Mesothelial cell of epicardium (in vitro differentiated cells): ENCODE measurements around the gene CACNA2D3. TPM values are rescaled to one million over a fixed set of nuclear protein-coding genes. Genes with fewer than 3 reads are reported as not detected.

Experiments
- DNase-seq, 2 experiments: peaks; one replicate each; pipeline ENCODE4 v3.0.0; 2021; ENCODE audit warnings: low spot score in 2 of 2; ENCODE audit not compliant: unreplicated experiment in 2 of 2
- H3K27ac Mint-ChIP-seq: 2 replicates; pipeline ENCODE4 v1.8.0; 2021; ENCODE audit warnings: mixed read lengths
- H3K27me3 Mint-ChIP-seq: 2 replicates; pipeline ENCODE4 v1.8.0; 2021; ENCODE audit warnings: low read depth, mixed read lengths
- H3K36me3 Mint-ChIP-seq: 2 replicates; pipeline ENCODE4 v1.8.0; 2021; ENCODE audit warnings: mixed read lengths
- H3K4me1 Mint-ChIP-seq: 2 replicates; pipeline ENCODE4 v1.8.0; 2021; ENCODE audit warnings: mixed read lengths
- H3K4me3 Mint-ChIP-seq: 2 replicates; pipeline ENCODE4 v1.8.0; 2021; ENCODE audit warnings: mild to moderate bottlenecking, moderate library complexity, mixed read lengths
- H3K9me3 Mint-ChIP-seq: 2 replicates; pipeline ENCODE4 v1.8.0; 2021; ENCODE audit warnings: mixed read lengths
- CTCF ChIP-seq: fragments of 200-600 bp; sonication (generic); IDR thresholded peaks from one replicate; pipeline ENCODE4 v1.5.0; 2021; ENCODE audit warnings: antibody characterized with exemption; ENCODE audit not compliant: unreplicated experiment
- total RNA-seq: library from RNA; stranded (reverse); gene quantifications from 3 replicates; pipeline ENCODE4 v1.2.1, GENCODE V29; 2021

Gene CACNA2D3
- total RNA-seq, 1 donor from 2014 or later, result 2.3 TPM

GRCh38 chr3:54759166-54759565, 636.8 kb downstream of the CACNA2D3 start:
- TF ChIP-seq CTCF, result no peak
- Mint-ChIP-seq H3K36me3 (no peaks in the 10 kb centered on the region), H3K27me3 (no peaks in the 10 kb centered on the region), H3K9me3 (no peaks in the 10 kb centered on the region), H3K27ac (no peak overlapping the region), H3K4me1 (peaks cover 19% of the 10 kb centered on the region), H3K4me3 (no peak overlapping the region)
- DNase-seq, result no peak

GRCh38 chr3:54760201-54760600, 637.8 kb downstream of the CACNA2D3 start:
- Mint-ChIP-seq H3K4me1 (peaks cover 19% of the 10 kb centered on the region), H3K27me3 (no peaks in the 10 kb centered on the region), H3K36me3 (no peaks in the 10 kb centered on the region), H3K4me3 (no peak overlapping the region), H3K9me3 (no peaks in the 10 kb centered on the region), H3K27ac (no peak overlapping the region)
- DNase-seq, result no peak
- TF ChIP-seq CTCF, result no peak

- no peak for DNase-seq
- Mint-ChIP-seq H3K9me3 (no peaks in the 10 kb centered on the region), H3K4me3 (no peak overlapping the region), H3K27me3 (no peaks in the 10 kb centered on the region), H3K27ac (no peak overlapping the region), H3K36me3 (no peaks in the 10 kb centered on the region), H3K4me1 (peaks cover 8% of the 10 kb centered on the region)
- TF ChIP-seq CTCF, result no peak
These were observed 639.3 kb downstream of the CACNA2D3 start for GRCh38 chr3:54761637-54762036.

- Mint-ChIP-seq H3K36me3 (no peaks in the 10 kb centered on the region), H3K4me1 (peaks cover 9% of the 10 kb centered on the region), H3K27me3 (no peaks in the 10 kb centered on the region), H3K9me3 (no peaks in the 10 kb centered on the region), H3K27ac (no peak overlapping the region), H3K4me3 (no peak overlapping the region)
- no peak for TF ChIP-seq CTCF
- no peak for DNase-seq
These were observed 642.6 kb downstream of the CACNA2D3 start for GRCh38 chr3:54764911-54765310.

- H3K36me3 Mint-ChIP-seq, result no peaks in the 10 kb centered on the region
- H3K4me3 Mint-ChIP-seq, result no peak overlapping the region
- H3K27me3 Mint-ChIP-seq, result no peaks in the 10 kb centered on the region
- H3K4me1 Mint-ChIP-seq, result peaks cover 17% of the 10 kb centered on the region
- H3K9me3 Mint-ChIP-seq, result no peaks in the 10 kb centered on the region
- H3K27ac Mint-ChIP-seq, result no peak overlapping the region
- no peak for DNase-seq
- no peak for TF ChIP-seq CTCF
These were observed 648.7 kb downstream of the CACNA2D3 start for GRCh38 chr3:54771050-54771449.

GRCh38 chr3:54772051-54772450, 649.7 kb downstream of the CACNA2D3 start:
- Mint-ChIP-seq H3K4me3 (no peak overlapping the region), H3K4me1 (peaks cover 17% of the 10 kb centered on the region), H3K27me3 (no peaks in the 10 kb centered on the region), H3K36me3 (no peaks in the 10 kb centered on the region), H3K27ac (no peak overlapping the region), H3K9me3 (no peaks in the 10 kb centered on the region)
- DNase-seq, result no peak
- TF ChIP-seq CTCF, result no peak
